ENCODE data around the gene SLX9.

Gene SLX9

DNA sequence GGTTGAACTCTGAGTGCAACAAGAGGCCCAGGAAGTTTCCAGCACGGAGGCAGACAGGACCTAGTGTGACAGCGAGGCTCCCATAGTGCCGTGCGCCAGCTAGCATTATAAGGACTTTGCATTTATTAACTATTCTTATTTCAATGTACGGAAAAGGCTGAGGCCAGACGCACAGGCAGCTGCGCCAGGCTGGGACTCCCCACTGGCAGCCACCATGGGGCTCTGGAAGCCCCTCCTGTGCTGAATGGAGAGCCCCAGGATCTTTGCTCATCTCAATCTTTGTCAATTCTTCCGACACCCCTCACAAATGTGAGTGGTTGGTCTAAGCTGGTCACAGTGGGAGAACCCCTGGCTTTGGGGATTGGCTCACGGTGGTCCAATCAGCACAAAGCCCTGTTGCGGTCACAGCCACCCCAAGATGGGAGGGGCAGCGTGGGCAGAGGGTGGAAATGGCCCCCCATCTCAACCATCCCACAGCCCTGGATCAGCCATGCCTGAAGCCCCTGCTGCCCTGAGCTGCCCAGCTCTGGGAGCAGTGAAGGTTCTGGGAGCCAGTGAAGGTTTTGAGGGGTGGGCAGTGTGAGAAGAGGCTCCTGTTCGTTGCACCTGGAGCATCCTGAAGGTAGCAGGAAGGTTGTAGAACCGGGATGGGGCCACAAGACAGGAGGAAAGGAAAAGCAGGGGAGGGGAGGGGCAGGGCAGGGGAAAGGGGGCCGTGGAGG, 75.1 kb downstream of the SLX9 start:
- H3K79me2 ChIP-seq (ENCODE audit: insufficient read depth, low read length), result no peaks in the 10 kb centered on the region
- H3K27me3 ChIP-seq (ENCODE audit: insufficient read depth, low read length), result peaks cover 8% of the 10 kb centered on the region; the same call in 1 of the 2 replicates
- TF ChIP-seq EZH2 (IDR thresholded peaks at IDR 0.05; ENCODE audit: borderline replicate concordance, low read length), result no peak
- no peak for TF ChIP-seq CTCF (IDR thresholded peaks at IDR 0.05; ENCODE audit: low read length)
- no peaks in the 10 kb centered on the region for H3F3A ChIP-seq (ENCODE audit: insufficient read depth, low read length)
- no peaks in the 10 kb centered on the region for H3K9me2 ChIP-seq (ENCODE audit: low read depth, low read length)
- no peaks in the 10 kb centered on the region for H3K36me3 ChIP-seq (ENCODE audit: insufficient read depth, low read length)
- no peaks in the 10 kb centered on the region for H4K20me1 ChIP-seq (ENCODE audit: insufficient read depth, low read length)
- H3K4me2 ChIP-seq (ENCODE audit: low read length), result peak overlapping the region; percentile 43
- H3K9ac ChIP-seq (ENCODE audit: low read length), result no peak overlapping the region
- H3K27ac ChIP-seq (ENCODE audit: low read depth, low read length, poor library complexity, severe bottlenecking), result no peak overlapping the region
- H3K4me3 ChIP-seq (ENCODE audit: low read depth, low read length, poor library complexity, severe bottlenecking), result peak overlapping the region; percentile 15
- H3K9me3 ChIP-seq (ENCODE audit: low read length), result no peaks in the 10 kb centered on the region
- peaks cover 6% of the 10 kb centered on the region for H3K4me1 ChIP-seq (ENCODE audit: insufficient read depth, low read length, severe bottlenecking)
- no peak overlapping the region for H2AFZ ChIP-seq (ENCODE audit: low read length)

GRCh38 chr21:45015469-45015860, 75.6 kb downstream of the SLX9 start:
- Histone ChIP-seq H3K9me3 (ENCODE audit: low read length) (no peaks in the 10 kb centered on the region), H3K27me3 (ENCODE audit: insufficient read depth, low read length) (peaks cover 3% of the 10 kb centered on the region; the same call in 1 of the 2 replicates), H3K9me2 (ENCODE audit: low read depth, low read length) (no peaks in the 10 kb centered on the region), H3K27ac (ENCODE audit: low read depth, low read length, poor library complexity, severe bottlenecking) (no peak overlapping the region), H3K4me2 (ENCODE audit: low read length) (no peak overlapping the region), H4K20me1 (ENCODE audit: insufficient read depth, low read length) (no peaks in the 10 kb centered on the region), H3K36me3 (ENCODE audit: insufficient read depth, low read length) (no peaks in the 10 kb centered on the region), H3K79me2 (ENCODE audit: insufficient read depth, low read length) (no peaks in the 10 kb centered on the region), H3F3A (ENCODE audit: insufficient read depth, low read length) (no peaks in the 10 kb centered on the region), H3K9ac (ENCODE audit: low read length) (no peak overlapping the region), H2AFZ (ENCODE audit: low read length) (no peak overlapping the region), H3K4me3 (ENCODE audit: low read depth, low read length, poor library complexity, severe bottlenecking) (no peak overlapping the region), H3K4me1 (ENCODE audit: insufficient read depth, low read length, severe bottlenecking) (peaks cover 6% of the 10 kb centered on the region)
- TF ChIP-seq CTCF (IDR thresholded peaks at IDR 0.05; ENCODE audit: low read length), result no peak
- no peak for TF ChIP-seq EZH2 (IDR thresholded peaks at IDR 0.05; ENCODE audit: borderline replicate concordance, low read length)

- no peak overlapping the region for H3K27ac ChIP-seq (ENCODE audit: low read depth, low read length, poor library complexity, severe bottlenecking)
- no peaks in the 10 kb centered on the region for H3K9me2 ChIP-seq (ENCODE audit: low read depth, low read length)
- H3K79me2 ChIP-seq (ENCODE audit: insufficient read depth, low read length), result no peaks in the 10 kb centered on the region
- no peaks in the 10 kb centered on the region for H3K36me3 ChIP-seq (ENCODE audit: insufficient read depth, low read length)
- H4K20me1 ChIP-seq (ENCODE audit: insufficient read depth, low read length), result no peaks in the 10 kb centered on the region
- no peak overlapping the region for H3K4me2 ChIP-seq (ENCODE audit: low read length)
- H3K9ac ChIP-seq (ENCODE audit: low read length), result no peak overlapping the region
- TF ChIP-seq EZH2 (IDR thresholded peaks at IDR 0.05; ENCODE audit: borderline replicate concordance, low read length), result no peak
- H3K4me1 ChIP-seq (ENCODE audit: insufficient read depth, low read length, severe bottlenecking), result peaks cover 6% of the 10 kb centered on the region
- peaks cover 3% of the 10 kb centered on the region; the same call in 1 of the 2 replicates for H3K27me3 ChIP-seq (ENCODE audit: insufficient read depth, low read length)
- H2AFZ ChIP-seq (ENCODE audit: low read length), result no peak overlapping the region
- H3K4me3 ChIP-seq (ENCODE audit: low read depth, low read length, poor library complexity, severe bottlenecking), result no peak overlapping the region
- H3K9me3 ChIP-seq (ENCODE audit: low read length), result no peaks in the 10 kb centered on the region
- no peaks in the 10 kb centered on the region for H3F3A ChIP-seq (ENCODE audit: insufficient read depth, low read length)
Measured at GRCh38 chr21:45016031-45016405, 76.2 kb downstream of the SLX9 start.
